Uterus (tissue), 4 donors: ENCODE measurements around the gene ZNF217. TPM values are rescaled to one million over a fixed set of nuclear protein-coding genes. Genes with fewer than 3 reads are reported as not detected.
"Not testable (repeated sequence)": the region's sequence is repeated elsewhere in the genome, so short reads cannot be mapped to it uniquely, and the experiment has no call there.

Experiments
- DNase-seq, 2 donors: peaks; one replicate each; pipeline ENCODE4 v3.0.0-alpha.2; 2019 to 2020
- H3K27ac ChIP-seq, 2 donors: fragments of 200-600 bp; sonication (generic); 1 replicate in 1 of 2; 2 replicates in 1 of 2; pipeline ENCODE4 v1.5.1; 2016 to 2018
- H3K27me3 ChIP-seq, 2 donors: fragments of 200-600 bp; sonication (generic); one replicate each; pipeline ENCODE4 v1.5.1; 2018 to 2019; ENCODE audit warnings: control low read depth in 1 of 2
- H3K36me3 ChIP-seq, 2 donors: fragments of 200-600 bp; sonication (generic); one replicate each; pipeline ENCODE4 v1.5.1; 2019; ENCODE audit warnings: control low read depth in 1 of 2
- H3K4me1 ChIP-seq, 2 donors: fragments of 200-600 bp; sonication (generic); one replicate each; pipeline ENCODE4 v1.5.1; 2018 to 2019; ENCODE audit warnings: control low read depth in 1 of 2
- H3K4me3 ChIP-seq, 2 donors: fragments of 200-600 bp; sonication (generic); 1 replicate in 1 of 2; 2 replicates in 1 of 2; pipeline ENCODE4 v1.5.1; 2018 to 2019; ENCODE audit warnings: mild to moderate bottlenecking in 1 of 2
- H3K9me3 ChIP-seq, 2 donors: fragments of 200-600 bp; sonication (generic); one replicate each; pipeline ENCODE4 v1.5.1; 2019; ENCODE audit warnings: control low read depth in 1 of 2
- POLR2A ChIP-seq, 2 donors: fragments of 450-650 bp; IDR thresholded peaks; one replicate each; pipeline ENCODE4 v1.6.1; 2016; ENCODE audit warnings: antibody characterized with exemption in 2 of 2, mild to moderate bottlenecking in 1 of 2, moderate library complexity in 1 of 2
- intact Hi-C: fragments of 100-400 bp; cut with DNase I; formaldehyde crosslinking; loops from one replicate; pipeline ENCODE4 v1.15.1; 2023; ENCODE audit warnings: low total_unique reads
- small RNA-seq: library from RNA; depleted of rRNA; stranded (forward); fragments of <200 nt; gene quantifications from one replicate; pipeline ENCODE3, GENCODE V24; 2016
- total RNA-seq, 4 donors: library from RNA; depleted of rRNA in 3 of 4; stranded (reverse); fragments of >200 nt in 3 of 4; gene quantifications; one replicate each; pipeline versions ENCODE4 v1.1.0 to v1.2.4, GENCODE V29; 2014 to 2023
- TF ChIP-seq, protein P1 (sequence below), 4 experiments: fragments of 200-600 bp in 2 of 4; fragments of 450-650 bp in 2 of 4; sonication (generic) in 2 of 4; IDR thresholded peaks; one replicate each; pipeline ENCODE4 v1.5.1; 2016 to 2019; ENCODE audit warnings: antibody characterized with exemption in 4 of 4, mild to moderate bottlenecking in 2 of 4, moderate library complexity in 1 of 4
- donor health status: DM: yes; HTN: yes; CAD: no.

Gene ZNF217
- total RNA-seq, 4 donors from 2014 or later = 7.4 to 37.8 (median 18.4) TPM

DNA sequence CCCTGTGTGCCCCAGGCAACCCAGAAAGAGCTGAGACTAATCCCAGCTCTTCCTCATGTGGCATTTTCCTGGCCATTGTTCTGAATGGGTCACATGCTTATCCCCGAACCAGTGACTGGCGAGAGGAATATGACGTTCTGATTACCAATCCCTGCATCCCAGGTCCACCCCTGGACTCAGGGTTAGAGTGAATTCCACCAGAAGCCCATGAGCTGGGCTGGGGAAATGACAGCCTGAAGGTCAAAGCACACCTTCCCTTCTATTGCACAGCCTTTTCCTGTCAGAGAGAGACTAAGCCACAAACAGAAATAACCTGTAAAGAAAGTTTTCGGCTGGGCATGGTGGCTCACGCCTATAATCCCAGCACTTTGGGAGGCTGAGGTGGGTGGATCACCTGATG, 70.9 kb downstream of the ZNF217 start:
- no peak for TF ChIP-seq POLR2A (IDR thresholded peaks at IDR 0.05)
- TF ChIP-seq, protein P1, sequence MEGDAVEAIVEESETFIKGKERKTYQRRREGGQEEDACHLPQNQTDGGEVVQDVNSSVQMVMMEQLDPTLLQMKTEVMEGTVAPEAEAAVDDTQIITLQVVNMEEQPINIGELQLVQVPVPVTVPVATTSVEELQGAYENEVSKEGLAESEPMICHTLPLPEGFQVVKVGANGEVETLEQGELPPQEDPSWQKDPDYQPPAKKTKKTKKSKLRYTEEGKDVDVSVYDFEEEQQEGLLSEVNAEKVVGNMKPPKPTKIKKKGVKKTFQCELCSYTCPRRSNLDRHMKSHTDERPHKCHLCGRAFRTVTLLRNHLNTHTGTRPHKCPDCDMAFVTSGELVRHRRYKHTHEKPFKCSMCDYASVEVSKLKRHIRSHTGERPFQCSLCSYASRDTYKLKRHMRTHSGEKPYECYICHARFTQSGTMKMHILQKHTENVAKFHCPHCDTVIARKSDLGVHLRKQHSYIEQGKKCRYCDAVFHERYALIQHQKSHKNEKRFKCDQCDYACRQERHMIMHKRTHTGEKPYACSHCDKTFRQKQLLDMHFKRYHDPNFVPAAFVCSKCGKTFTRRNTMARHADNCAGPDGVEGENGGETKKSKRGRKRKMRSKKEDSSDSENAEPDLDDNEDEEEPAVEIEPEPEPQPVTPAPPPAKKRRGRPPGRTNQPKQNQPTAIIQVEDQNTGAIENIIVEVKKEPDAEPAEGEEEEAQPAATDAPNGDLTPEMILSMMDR (IDR thresholded peaks at IDR 0.05) = no peak
- intact Hi-C loops = no loop called here
- no peak for DNase-seq
- H3K4me3 ChIP-seq = no peak overlapping the region
- no peaks in the 10 kb centered on the region for H3K27me3 ChIP-seq
- H3K4me1 ChIP-seq = no peaks in the 10 kb centered on the region
- H3K27ac ChIP-seq = no peak overlapping the region
- no peaks in the 10 kb centered on the region for H3K36me3 ChIP-seq
- H3K9me3 ChIP-seq = no peaks in the 10 kb centered on the region

DNA sequence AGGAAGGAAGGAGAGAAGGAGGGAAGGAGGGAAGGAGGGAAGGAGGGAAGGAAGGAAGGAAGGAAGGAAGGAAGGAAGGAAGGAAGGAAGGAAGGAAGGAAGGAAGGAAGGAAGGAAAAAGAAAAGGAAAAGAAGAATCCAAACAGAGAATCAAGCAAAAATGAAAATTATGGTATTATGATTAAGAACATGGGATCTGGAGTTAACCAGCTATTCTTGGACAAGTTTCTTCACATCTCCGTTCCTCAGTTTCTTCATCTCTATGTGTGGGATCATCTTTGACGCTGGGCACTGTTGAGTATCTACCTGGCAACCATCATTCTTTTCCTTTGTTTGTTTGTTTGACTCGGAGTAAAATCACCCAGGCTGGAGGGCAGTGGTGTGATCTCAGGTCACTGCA, 71.6 kb downstream of the ZNF217 start:
- TF ChIP-seq, protein P1 (IDR thresholded peaks at IDR 0.05) = no peak
- TF ChIP-seq POLR2A (IDR thresholded peaks at IDR 0.05) = no peak
- intact Hi-C loops = no loop called here

DNA sequence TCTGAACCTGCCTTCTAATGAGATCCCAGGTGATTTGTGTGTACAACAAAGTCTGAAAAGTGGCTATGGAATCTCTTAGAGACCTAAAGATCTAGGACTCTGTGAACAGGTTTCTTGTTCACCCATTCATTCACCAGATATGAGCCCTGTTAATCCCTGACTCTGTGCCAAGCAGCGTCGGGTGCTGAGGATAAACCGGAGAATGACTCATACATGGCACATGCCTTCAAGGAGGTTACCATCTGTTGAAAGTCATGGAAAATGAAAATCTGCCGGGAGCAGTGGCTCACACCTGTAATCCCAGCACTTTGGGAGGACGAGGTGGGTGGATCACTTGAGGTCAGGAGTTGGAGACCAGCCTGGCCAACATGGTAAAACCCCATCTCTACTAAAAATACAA, 72.2 kb downstream of the ZNF217 start:
- DNase-seq, H3K36me3 ChIP-seq, intact Hi-C loops, H3K27ac ChIP-seq, H3K4me3 ChIP-seq, H3K4me1 ChIP-seq, H3K27me3 ChIP-seq, H3K9me3 ChIP-seq: not testable (repeated sequence)

More for the DNA sequence above, 71.6 kb downstream of the ZNF217 start:
- H3K36me3 ChIP-seq = no peaks in the 10 kb centered on the region
- H3K9me3 ChIP-seq = no peaks in the 10 kb centered on the region
- H3K4me1 ChIP-seq = no peaks in the 10 kb centered on the region
- H3K27ac ChIP-seq = no peak overlapping the region
- no peak overlapping the region for H3K4me3 ChIP-seq
- H3K27me3 ChIP-seq = no peaks in the 10 kb centered on the region
- no peak for DNase-seq

DNA sequence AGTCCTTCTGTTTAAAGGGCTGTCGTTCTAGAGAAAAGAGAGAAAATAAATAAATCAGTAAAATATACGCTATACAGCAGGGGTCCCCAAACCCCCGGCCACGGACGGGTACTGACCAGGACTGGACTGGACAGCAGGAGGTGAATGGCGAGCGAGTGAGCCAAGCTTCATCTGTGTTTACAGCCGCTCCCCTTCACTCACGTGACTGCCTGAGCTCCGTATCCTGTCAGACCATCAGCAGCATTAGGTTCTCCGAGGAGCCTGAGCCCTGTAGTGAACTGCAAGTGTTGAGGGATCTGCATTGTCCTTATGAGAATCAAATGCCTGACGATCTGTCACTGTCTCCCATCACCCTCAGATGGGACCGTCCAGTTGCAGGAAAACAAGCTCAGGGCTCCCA, 76.5 kb downstream of the ZNF217 start:
- intact Hi-C loops = no loop called here
- H3K36me3 ChIP-seq = no peaks in the 10 kb centered on the region
- TF ChIP-seq POLR2A (IDR thresholded peaks at IDR 0.05) = no peak
- TF ChIP-seq, protein P1 (IDR thresholded peaks at IDR 0.05) = no peak
- no peak overlapping the region for H3K27ac ChIP-seq
- no peaks in the 10 kb centered on the region for H3K27me3 ChIP-seq
- H3K9me3 ChIP-seq = no peaks in the 10 kb centered on the region
- H3K4me3 ChIP-seq = no peak overlapping the region
- DNase-seq = no peak
- no peaks in the 10 kb centered on the region for H3K4me1 ChIP-seq

Small RNAs within 50 kb of the gene (small RNA-seq; reads per million reads assigned to genes)
- not detected for gene RF00019
